Stimulated activated naive CD4-positive, alpha-beta T cell treated with Interleukin-2 at 50 U/mL for 16 hours (primary cell): ENCODE data around the gene TACC2.
"Not testable (repeated sequence)": the region's sequence is repeated elsewhere in the genome, so short reads cannot be mapped to it uniquely, and the experiment has no call there.

ENCODE experiments used
- DNase-seq: peaks from one replicate; lab custom pipeline; 2025; lab: John Stamatoyannopoulos, UW

The TACC2 gene, protein sequence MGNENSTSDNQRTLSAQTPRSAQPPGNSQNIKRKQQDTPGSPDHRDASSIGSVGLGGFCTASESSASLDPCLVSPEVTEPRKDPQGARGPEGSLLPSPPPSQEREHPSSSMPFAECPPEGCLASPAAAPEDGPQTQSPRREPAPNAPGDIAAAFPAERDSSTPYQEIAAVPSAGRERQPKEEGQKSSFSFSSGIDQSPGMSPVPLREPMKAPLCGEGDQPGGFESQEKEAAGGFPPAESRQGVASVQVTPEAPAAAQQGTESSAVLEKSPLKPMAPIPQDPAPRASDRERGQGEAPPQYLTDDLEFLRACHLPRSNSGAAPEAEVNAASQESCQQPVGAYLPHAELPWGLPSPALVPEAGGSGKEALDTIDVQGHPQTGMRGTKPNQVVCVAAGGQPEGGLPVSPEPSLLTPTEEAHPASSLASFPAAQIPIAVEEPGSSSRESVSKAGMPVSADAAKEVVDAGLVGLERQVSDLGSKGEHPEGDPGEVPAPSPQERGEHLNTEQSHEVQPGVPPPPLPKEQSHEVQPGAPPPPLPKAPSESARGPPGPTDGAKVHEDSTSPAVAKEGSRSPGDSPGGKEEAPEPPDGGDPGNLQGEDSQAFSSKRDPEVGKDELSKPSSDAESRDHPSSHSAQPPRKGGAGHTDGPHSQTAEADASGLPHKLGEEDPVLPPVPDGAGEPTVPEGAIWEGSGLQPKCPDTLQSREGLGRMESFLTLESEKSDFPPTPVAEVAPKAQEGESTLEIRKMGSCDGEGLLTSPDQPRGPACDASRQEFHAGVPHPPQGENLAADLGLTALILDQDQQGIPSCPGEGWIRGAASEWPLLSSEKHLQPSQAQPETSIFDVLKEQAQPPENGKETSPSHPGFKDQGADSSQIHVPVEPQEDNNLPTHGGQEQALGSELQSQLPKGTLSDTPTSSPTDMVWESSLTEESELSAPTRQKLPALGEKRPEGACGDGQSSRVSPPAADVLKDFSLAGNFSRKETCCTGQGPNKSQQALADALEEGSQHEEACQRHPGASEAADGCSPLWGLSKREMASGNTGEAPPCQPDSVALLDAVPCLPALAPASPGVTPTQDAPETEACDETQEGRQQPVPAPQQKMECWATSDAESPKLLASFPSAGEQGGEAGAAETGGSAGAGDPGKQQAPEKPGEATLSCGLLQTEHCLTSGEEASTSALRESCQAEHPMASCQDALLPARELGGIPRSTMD (N-terminal part only)

DNA sequence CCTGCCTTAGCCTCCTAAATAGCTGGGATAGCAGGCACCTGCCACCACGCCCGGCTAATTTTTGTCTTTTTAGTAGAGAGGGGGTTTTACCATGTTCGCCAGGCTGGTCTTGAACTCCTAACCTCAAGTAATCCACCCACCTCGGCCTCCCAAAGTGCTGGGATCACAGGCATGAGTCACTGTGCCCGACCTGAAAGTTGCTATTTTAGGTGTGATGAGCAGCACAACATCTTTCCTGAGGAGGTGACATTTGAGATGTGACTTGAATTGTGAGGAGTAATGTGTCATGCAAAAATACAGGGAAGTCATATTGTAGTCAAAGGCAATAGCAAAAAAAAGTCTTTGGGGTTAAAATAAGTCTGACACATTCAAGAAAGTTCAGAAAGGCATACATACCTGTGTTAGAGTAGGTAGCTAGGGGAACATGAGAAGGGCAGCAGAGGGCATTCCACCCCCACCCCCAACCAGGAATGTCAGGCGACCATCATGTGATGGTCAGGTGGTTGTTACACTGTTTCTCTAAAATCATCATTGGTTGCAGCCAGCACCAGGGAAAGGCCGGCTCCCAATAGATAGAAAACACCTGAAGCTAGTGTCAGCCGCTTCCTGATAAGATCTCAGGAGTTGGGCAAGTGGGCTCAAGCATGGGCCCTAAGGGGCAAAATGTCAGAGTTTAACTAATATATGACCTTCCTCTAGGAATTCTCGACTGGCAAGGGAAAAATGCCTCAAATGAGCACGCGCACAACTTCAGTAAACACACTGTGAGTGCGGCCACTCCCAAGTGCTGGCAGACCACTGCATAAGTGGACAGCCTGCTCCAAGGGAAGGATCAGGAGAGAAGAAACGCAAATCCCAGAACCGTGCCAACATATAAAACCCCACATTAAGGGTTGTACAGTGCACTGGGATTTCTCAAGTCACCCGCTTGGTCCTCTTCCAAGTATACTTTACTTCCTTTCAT lies at the start of gene TACC2:
Gene TACC2, plus strand, starts transcription at position 803 of the 964 bp plus-strand sequence. CDS start 32,819 bp downstream, outside the sequence.
- DNase-seq: no peak

DNA sequence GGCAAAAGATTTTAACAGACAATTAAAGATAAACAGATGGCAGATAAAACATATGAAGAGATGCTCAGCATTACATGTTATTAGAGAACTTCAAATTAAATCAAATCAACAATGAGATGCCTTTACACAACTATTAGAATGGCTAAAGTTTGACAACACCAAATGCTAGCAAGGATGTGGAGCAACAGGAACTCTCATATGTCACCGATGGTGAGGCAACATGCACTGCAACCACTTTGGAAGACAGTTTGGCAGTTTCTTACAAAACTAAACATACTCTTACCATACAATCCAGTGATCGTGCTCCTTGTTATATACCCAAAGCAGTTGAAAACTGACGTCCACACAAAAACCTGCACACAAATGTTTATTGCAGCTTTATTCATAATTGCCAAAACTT lies 47.4 kb upstream of the TACC2 start:
- DNase-seq: no peak

DNA sequence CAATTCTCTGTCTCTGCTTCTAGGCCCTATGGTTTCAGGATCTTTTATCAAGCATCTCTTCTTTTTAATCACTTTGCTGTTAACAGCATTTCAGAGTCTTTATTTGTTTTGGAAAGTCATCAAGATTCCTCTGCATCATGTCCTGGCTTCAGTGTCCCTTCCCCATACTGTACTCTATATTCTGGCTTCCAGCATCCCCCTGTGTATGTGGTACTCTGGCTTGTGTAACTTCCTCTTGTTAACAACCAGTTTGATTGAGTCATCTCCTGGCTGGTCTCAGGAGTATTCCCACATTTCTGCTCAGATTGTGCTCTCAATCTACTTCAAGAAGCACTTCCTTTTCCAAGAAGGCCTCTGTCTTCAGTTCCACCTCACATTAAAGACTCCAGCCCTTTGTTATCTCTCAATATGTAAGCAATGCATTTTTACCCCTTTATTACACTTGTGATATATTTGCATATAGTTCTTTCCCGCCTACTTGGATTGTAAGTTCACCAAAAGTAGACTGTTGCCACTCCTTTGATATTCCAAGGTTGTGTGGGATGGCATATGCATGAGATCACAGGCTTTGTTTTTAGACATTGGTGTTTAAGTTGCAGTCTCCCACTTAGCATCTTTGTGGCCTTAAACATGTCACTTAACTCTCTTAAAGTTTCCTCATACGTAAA lies 46.1 kb upstream of the TACC2 start:
- no peak for DNase-seq

DNA sequence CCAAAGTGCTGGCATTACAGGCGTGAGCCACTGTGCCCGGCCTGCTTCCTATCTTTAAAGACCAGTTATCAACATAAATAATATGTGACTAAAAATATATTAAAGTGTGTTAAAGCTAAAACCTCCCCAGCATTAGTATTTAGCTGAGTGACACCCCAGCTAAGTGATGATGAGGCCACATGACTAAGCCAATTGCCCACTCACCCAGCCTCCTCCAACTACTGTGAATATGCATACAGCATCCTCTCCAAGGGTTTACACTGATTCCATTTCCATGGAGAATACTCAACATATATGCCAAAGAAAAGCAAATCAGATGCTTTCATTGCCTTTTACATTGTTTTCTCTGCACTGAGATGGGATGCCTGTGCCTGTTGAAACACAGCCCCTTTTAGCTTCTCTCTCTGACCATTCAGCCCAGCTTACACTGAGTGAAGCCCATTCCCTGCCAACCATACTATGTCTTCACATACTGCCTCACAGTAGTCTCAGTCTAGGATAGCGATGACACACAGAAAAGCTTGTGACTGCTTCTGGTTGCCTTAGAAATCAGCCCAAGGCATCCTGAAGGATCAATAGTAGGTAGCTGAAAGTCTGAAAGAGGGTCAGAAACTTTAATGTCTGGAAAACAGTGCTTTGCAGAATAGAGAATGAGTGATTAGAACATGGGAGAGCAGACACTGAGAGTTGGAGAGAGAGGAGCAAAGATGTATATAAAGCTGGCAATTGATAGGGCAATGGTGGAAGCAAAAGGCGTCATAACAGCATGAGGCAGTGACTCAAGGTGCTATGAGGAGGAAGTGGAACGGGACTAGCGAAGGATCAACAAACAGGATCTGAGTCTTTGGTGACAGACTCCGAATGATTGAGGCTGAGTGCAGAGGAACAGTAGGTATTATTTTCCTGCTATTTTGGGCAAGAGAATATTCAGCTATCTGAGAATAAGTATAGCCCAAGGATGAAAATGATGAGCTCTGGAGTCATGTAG lies 41.3 kb upstream of the TACC2 start:
- DNase-seq: no peak

DNA sequence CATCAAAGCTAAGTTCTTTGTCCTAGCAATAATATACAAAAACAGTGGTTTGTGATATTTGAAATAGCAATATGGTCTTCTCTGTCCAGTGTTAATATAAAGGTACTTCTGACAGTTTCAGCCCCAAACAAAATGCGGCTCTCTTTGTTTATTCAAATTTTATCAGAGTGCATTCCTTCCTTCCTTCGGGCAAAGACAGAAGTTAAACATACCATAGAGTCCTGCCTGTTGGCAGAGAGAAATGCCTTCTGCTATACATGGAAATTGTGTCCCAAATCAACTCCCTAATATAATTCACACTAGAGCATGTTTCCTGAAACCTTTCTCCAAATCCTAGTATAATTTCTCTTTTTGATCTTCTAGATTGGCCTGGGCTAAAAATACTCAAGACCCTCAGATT lies 39.9 kb upstream of the TACC2 start:
- no peak for DNase-seq

DNA sequence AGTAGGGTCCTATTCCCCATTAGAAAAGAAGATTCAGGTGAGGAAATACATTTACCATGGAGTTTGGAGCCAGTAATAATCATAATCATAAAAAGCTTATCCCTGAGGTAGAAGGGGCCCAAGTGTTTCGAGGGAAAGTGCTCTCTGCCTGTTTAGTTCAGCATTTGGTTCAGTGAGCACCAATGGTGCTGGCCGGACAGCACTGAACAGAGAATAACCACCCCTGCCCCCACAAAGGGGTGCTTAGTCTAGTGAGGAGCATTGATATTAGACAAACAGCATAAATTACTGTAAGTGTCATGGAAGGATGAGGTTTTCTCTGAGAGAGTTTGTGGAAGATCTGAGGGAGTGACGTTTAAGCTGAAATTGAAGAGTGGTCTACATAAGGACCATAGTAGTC lies 39.5 kb upstream of the TACC2 start:
- DNase-seq: no peak

DNA sequence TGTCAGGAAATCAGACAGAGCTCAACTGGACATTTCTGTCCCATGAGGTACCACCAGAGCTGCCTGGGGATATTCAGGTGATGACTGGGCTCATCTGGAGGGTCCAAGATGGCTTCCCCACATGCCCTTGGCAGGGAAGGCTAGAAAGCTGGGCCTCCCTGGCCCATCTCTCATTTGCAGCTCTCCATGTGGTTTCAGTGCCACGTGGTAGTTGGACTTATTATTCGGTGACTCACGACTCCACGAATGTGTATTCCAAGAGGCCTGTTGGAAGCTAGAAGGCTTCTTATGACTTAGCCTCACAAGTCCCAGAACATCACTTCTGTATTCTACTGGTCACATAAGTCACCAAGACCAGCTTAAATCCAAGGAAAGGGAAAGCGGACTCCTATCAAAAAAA lies 36.7 kb upstream of the TACC2 start:
- no peak for DNase-seq

DNA sequence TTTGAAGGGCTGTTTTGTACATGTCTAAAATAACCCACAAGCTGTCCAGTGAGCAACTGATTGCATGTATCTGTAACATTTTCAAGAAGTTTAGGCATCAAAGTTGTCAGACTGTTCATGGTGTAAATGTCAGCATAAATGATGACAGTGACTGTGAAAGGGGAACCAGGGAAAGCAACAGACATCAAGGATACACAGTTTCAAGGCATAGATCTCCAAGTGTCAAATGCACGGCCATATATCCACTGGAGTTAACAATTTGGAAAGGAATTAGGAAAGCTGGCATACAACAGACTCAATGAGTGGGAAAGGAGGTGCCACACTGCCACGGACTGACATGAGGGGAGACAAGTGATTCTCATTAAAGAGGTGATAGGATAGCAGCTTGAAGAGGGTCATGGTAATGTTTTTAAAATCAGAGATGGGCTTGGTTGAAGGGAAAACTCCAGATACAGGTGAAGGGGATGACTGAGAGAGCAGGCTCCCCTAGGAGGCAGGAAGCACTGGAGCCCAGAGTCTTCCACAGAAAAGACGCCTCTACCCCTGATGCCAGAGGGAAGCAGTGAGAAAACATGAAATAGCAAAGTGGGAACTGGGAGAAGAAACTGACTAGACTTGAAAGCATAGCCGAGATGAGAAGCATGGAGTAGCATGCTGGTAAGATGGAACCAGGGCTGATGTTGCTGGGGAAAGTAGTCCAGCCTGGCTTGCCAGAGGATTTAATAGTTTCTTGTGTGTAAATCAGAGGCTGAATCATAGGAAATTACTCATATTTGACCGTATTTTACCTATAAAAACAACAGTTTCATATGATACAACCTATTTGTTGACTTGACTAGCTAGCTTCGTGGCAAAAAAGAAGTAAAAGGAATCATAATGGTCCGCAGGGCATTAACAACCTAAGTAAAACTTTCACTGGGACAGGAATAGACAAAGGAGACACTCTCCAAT lies 32.6 kb upstream of the TACC2 start:
- no peak for DNase-seq

DNA sequence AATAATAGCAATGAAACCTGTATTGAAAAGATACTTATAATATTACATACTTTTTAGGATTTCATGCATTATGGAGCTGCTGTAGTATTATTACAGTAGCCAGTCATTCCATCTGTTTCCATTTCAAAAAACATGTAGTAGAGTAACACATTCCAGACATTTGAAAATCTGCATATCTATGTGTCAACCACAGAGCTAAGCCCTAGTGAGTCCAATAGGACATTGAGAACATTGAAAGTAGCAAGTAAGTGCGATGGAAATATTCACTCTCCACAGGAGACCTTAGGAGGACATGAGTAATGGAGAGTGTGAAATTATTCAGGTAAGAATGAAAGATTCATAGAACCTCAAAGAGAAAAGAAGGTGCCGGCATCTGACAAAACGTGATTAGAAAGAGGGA lies 29.3 kb upstream of the TACC2 start:
- DNase-seq: no peak

DNA sequence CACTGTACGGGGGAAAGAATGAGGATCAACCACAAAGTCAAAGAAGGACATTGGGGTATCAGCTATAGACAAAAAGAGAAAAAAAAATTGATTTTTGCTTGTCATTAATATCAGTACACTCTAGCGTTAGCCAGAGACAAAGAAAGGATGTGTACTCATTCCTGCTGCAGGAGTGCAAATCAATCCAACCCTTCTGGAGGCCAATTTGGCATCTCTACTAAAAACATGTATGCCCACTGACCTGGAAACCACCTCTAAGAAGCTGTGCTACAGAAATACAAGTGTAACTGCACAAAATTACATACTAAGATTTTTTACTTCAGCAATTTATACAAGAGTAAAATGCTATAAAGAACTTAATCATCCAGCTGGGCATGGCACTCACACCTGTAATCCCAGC lies 27.5 kb upstream of the TACC2 start:
- DNase-seq: no peak

DNA sequence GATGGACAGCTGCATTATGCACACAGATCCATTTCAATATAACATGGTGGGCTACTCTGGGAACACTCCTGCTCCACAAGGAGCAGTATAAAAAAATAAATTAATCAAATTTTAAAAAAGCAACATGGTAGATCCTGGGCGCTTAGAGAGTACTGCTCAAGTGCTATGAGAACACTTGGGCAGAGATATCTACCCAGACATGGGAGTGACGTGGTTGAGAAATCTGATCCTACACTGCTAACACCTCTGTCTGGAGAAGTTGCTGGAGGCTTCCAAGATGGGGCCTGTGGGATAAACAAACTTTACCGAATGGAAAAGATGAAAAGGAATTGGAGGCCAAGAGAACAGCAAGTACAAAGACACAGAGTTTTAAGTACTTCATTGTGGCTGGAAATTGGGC lies 23.0 kb upstream of the TACC2 start:
- DNase-seq: no peak

DNA sequence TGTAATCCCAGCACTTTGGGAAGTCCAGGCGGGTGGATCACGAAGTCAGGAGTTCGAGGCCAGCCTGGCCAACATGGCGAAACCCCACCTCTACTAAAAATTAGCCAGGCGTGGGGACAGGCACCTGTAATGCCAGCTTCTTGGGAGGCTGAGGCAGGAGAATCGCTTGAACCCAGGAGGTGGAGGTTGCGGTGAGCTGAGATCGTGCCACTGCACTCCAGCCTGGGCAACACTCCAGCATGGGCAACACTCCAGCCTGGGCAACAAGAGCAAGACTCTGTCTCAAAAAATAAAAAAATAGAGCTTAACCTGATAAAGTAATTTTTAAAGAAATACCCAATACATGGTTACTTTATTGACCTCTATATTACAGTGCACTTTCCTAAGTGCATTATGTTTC lies 19.9 kb upstream of the TACC2 start:
- DNase-seq: not testable (repeated sequence)

DNA sequence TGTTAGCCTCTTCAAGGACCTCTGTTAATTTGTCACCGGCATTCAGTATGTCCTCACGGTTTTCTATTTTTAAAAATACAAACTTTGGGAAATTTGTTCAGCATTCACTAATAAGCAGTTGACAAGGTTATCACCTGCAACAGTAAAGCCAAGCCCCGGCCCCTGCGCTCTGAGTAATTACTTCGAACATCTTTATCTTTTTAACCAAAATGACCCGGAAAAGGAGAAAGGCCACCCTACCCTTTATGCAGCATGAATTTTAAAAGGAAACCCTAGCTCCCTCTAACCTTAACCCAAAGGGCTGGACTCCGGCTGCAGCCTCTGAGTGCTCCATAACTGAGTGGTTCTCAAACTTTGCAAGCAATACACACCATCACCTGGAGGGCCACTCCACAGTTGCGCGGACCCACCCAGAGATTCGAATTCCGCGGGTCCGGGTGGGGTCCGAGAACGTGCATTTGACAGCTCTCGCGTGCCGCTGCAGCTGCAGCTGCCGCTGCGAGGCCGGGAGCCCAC lies 14.9 kb upstream of the TACC2 start:
- no peak for DNase-seq

DNA sequence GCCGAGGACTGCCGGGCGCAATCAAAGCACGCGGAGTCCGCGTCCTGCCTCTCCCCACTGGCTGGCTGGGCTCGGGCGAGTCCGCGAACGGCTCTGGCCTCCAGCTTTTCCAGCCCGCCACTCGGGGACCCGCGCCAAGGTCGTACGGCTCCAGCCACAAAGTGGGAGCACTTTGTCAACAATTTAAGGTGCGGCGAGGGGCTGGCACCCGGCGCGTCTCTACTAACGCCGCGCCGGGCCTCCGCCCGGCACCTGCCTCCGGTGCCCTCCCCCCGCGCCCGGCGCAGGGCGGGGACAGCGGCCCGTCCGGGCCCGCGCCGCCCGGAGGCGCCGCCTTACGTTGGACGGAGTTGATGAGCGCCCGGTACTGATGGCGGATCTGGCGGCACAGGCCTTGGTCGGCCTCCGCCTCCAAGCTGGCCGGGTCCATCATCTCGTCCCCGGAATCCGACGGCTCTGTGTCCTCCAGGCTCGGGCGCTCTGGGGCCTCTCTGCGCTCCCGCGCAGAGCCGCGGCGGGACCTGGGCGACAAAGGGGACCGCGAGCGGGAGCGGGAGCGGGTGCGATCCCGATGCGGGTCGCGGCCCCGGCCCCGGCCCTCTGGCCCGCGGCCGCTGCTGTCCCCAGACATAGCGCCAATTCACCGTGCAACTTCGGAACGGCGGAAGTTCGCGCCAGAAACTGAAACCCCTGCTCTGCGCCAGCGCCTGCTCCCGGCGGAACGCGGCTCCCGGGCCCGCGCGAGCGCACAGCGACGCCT lies 14.2 kb upstream of the TACC2 start, which contains the start of gene NSMCE4A:
Gene NSMCE4A, minus strand, starts transcription at position 683 of the 760 bp plus-strand sequence. Its CDS starts 52 bp downstream, at position 631.
- DNase-seq: peak; percentile 71

DNA sequence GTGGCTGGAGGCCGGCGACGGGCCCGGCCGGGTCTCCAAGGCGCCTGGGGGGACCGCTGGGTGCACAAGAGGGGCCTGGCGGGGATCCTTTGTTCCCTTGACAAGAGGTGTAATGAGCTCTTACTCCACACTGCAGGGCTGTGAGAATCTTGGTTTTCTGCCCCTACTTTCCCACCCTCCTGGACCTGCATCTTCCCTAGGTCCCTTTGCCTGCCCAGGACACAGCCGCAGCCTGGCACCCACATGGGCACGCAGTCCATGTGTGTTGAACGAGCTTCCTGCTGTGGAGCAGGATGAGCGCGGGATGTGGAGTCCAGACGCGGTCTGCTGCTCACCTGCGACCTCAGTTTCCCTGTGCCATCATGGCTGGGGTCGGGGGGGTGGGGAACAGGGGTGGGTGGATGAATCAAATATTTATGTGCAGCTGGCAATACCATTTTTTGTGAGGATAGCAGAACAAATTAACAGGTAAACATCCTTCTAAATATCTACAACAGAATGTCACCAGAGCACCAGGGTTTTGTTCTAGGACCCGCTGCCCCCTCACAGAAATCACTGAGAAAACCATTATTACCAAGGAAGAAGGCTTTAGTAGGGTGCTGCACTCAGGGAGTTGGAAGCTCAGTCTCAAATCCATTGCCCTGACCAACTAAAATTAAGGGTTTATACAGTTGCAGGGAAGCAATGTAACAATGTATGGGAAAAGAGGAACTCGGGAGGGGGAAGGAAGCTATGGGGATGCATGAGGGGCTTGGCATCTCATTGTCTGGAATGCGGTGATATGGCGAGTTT lies 13.5 kb upstream of the TACC2 start:
- no peak for DNase-seq

DNA sequence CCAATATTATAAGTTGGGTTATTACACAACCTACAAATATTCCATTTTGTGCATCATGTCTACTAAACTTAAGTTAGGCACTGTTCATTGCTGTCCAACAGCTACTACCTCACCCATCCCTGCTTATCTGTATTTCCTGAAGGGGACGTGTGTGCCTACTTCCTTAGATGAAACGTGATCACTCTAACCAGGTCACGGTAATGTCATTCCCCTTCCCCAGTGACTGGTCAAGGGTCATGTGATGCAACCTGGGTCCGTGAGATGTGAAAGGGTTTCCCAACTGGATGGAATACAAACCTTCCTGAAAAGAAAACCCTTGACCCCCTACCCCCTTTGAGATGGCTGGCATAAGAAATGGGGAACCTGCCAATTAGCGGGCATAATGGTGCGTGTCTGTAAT lies 12.4 kb upstream of the TACC2 start:
- DNase-seq: no peak
